GM19452 (cell line): ENCODE data around the gene SLC32A1.

Source experiments
- ATAC-seq: cut with Tn5 transposase; IDR thresholded peaks from one replicate; pipeline ENCODE4 v1.9.1; 2021; ENCODE audit not compliant: unreplicated experiment

SLC32A1 gene

DNA sequence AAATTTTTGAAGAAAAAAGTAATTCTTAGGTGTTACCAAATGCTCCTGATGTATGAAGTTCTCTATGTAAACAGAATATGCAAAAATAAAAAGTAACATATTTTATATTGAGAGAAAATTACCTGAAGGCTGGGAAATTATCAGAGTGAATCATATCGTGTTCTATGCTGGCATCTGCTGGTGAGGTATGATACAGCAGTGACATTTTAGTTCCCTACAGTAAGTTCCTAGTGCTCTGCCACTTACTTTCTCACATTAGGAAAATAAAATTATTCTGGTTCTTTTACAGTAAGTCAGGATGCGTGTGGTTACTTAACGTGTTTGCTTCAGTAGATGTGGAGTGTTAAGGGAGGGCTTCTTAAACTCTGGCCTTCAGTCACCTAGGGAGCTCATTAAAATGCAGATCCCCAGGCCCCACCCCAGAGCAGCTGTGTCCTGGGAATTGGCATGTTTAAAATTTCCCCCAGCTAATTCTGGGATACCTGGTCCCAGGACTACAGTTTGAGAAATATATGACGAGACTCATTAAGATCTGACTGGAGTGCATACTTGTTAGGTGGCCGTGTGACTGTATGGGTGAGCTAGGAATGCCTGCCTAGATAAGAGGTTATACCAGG is 27.2 kb downstream of the SLC32A1 start:
- no peak for ATAC-seq

- no peak for ATAC-seq
These were observed 27.7 kb downstream of the SLC32A1 start for GRCh38 chr20:38752029-38752428.

DNA sequence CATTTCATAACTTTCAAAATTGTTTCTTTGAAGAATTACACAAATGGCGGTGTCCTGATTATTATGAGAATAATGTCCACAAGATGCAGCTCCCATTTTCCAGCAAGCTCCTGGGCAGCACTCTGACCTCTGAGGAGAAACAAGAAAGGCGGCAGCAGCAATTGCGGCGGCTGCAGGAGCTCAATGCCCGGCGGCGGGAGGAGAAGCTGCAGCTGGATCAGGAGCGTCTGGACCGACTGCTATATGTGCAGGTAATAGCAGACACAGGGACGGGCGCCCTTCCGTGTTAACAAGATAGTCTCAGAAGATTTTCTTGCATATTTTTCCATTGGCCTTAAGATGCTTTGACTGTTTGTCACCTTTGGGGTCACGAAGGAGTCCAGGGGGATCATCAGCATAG is 30.6 kb downstream of the SLC32A1 start:
- no peak for ATAC-seq

- ATAC-seq, result no peak
These were observed 31.1 kb downstream of the SLC32A1 start for GRCh38 chr20:38755324-38755910.

GRCh38 chr20:38757145-38757775 is 33.0 kb downstream of the SLC32A1 start:
- ATAC-seq, result no peak

DNA sequence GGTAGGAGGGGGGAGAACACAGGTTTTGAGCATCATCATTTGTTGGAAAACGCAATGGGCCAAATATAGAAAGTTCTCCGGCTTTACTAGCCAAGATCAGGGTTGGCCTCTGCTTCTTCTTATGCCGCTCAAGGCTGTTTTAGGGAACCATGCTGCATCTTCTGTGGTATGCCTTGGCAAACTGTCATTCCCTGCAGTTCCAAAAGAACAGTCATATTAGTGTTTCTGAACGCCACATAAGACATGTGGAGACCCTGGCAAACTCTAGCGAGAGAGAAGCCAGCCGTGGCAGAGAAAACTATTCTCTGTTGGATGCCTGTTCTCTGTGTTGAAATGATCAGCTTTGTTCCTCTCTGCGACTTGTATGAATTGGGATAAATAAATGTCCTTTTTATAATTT is 34.8 kb downstream of the SLC32A1 start:
- ATAC-seq, result no peak

GRCh38 chr20:38760978-38761377 is 36.7 kb downstream of the SLC32A1 start:
- no peak for ATAC-seq

DNA sequence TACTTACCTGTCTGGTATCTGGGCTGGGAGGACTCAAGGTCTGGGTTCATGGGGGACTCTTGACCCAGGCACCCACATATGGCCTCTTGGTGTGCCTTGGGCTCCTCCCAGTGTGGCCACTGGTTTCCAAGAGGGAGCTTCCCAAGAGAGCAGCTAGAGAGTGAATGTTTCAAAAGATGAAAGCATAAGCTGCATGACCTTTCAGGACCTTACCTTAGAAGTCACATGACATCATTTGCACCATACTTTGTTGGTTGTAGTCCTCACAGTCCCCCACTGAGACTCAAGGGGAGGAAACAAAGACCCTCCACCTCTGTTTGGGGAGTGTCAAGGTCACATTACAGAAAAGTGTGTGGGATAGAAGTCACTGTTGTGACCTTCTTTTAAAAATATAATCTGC is 37.9 kb downstream of the SLC32A1 start:
- ATAC-seq, result no peak

- ATAC-seq, result no peak
These were observed 39.3 kb downstream of the SLC32A1 start for GRCh38 chr20:38763616-38764015.

DNA sequence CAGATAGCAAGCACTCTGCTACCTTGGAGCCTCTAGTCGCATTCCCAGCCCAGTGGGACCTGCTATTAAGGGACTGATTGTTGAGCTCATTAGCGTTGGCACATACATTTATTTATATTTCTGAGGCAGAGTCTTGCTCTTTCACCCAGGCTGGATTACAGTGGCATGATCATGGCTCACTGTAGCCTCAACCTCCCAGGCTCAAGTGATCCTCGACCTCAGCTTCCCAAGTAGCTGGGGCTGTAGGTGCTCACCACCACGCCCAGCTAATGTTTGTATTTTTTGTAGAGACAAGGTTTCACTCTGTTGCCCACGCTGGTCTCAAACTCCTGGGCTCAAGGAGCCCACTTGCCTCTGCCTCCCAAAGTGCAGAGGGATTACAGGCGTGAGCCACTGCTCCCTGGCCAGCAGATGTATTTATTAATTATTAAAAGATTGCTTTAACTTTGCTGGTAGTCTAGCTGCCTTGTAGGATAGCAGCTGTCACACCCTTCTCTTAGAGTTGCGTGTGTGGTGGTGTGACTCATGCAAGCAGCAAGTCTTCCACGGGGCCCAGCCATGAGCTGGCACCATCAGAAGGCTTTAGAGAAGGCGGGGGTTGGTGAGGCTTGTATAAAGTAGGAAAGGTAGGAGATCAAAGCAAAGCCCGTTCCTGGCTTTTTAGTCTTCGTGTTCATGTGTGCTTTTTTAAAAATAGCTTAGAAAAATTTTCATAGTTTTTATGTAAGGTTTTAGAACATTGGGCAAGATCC is 40.5 kb downstream of the SLC32A1 start:
- no peak for ATAC-seq

- ATAC-seq, result no peak
These were observed 41.8 kb downstream of the SLC32A1 start for GRCh38 chr20:38766071-38766470.

- ATAC-seq, result no peak
These were observed 45.4 kb downstream of the SLC32A1 start for GRCh38 chr20:38769376-38770295.

- no peak for ATAC-seq
These were observed 46.3 kb downstream of the SLC32A1 start for GRCh38 chr20:38770546-38770945.

DNA sequence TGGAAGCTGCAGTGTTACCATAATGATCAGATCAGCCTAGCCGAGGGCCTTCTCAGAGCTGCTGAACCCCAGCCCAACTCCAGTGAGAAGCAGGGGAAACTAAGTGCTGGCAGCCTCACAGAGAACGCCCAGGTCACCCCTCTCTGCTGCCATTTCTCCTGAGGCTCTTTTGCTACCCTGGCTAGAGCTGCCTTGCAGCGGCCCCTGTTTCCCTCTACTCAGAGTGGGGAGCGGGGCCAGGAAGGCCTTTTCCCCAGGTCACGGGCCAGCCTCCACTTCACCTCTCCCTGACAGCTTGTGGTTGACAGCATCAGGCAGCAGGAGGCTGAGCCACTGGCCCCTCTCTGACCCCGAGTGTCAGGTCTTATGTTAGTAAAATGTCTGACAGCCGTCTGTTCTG is 46.7 kb downstream of the SLC32A1 start:
- ATAC-seq, result no peak

DNA sequence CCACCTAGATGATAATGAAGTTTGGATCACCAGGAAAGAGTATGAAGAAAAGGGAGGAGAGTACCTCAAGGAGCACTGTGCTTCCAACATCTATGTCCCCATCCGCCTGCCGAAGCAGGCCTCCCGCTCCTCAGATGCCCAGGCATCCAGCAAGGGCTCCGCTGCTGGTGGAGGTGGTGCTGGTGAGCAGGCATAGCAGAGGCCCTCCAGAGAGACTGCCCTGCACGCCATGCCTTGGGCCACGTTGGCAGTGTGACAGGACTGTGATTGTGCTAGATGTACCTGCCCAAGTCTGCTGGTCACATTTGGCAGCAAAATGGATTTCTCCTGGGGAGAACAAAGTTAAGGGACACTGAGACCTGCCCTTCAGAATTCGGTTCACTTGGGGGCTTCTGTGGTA is 47.3 kb downstream of the SLC32A1 start:
- ATAC-seq, result no peak

GRCh38 chr20:38774167-38774566 is 49.9 kb downstream of the SLC32A1 start:
- no peak for ATAC-seq

- no peak for ATAC-seq
These were observed 52.1 kb downstream of the SLC32A1 start for GRCh38 chr20:38776363-38776762.
